Measurements from ENCODE around the gene CCHCR1. TPM values are rescaled to one million over a fixed set of nuclear protein-coding genes. Genes with fewer than 3 reads are reported as not detected.

Gene CCHCR1
- total and polyA plus RNA-seq, 2 of the 8 experiments (the other 6 are each of a cell fraction or from before 2014, with no cell fraction given): 20.9 to 38.0 TPM

DNA sequence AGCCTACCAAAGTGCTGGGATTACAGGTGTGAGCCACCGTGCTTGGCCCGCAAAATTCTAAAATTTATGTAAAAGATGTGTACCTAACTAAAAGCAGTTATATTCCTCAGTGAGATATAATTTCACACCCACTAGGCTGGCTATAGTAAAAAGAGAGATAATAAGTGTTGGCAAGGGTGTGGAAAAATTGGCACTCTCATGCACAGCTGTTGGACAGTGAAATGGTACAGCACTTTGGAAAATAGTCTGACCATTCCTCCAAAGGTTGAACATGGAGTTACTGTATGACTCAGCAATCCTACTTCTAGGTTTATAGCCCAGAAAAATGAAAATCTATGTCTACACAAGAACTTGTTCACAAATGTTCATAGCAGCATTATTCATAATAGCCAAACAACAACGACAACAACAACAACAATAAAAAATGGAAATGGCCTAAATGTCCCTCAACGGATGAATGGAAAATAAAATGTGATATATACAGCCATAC lies 59.1 kb downstream of the CCHCR1 start (continued):
- TF ChIP-seq RAD21 (IDR thresholded peaks at IDR 0.05 in 1 of 2, conservative IDR thresholded peaks at IDR 0.05 in 1 of 2; ENCODE audit: low read depth in 2 of 2, low read length in 2 of 2) (no peak), CBX5 (IDR thresholded peaks at IDR 0.05; ENCODE audit: low read depth, low read length) (no peak), CHD1 (IDR thresholded peaks at IDR 0.05; ENCODE audit: low read depth, low read length) (no peak), RXRA (IDR thresholded peaks at IDR 0.05; ENCODE audit: insufficient read depth, low read depth, low read length) (no peak), POU5F1 (IDR thresholded peaks at IDR 0.05; ENCODE audit: low read depth, low read length) (no peak)
